GM12801 (cell line): Measurements from ENCODE around the gene ABCG1.

Experiments used
- TF ChIP-seq, protein P1 (sequence below): IDR thresholded peaks from one replicate; pipeline ENCODE4 v1.5.1; 2011; ENCODE audit warnings: control low read depth; ENCODE audit not compliant: insufficient read length; ENCODE audit errors: extremely low read depth

ABCG1 gene

DNA sequence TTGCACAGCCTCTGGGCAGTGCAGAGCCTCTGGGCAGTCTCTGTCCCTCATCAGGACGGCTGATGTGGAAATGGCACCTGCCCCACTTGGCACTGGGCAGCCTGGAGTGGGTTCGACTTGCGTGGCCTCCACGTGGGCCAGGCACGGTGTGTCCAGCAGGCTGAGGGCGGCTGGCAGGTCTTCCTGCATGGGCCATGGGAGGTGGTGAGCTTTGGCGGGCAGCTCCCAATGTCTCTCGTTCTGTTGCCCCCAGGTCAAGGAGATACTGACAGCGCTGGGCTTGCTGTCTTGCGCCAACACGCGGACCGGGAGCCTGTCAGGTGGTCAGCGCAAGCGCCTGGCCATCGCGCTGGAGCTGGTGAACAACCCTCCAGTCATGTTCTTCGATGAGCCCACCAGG is 63.1 kb downstream of the ABCG1 start:
- TF ChIP-seq, protein P1, sequence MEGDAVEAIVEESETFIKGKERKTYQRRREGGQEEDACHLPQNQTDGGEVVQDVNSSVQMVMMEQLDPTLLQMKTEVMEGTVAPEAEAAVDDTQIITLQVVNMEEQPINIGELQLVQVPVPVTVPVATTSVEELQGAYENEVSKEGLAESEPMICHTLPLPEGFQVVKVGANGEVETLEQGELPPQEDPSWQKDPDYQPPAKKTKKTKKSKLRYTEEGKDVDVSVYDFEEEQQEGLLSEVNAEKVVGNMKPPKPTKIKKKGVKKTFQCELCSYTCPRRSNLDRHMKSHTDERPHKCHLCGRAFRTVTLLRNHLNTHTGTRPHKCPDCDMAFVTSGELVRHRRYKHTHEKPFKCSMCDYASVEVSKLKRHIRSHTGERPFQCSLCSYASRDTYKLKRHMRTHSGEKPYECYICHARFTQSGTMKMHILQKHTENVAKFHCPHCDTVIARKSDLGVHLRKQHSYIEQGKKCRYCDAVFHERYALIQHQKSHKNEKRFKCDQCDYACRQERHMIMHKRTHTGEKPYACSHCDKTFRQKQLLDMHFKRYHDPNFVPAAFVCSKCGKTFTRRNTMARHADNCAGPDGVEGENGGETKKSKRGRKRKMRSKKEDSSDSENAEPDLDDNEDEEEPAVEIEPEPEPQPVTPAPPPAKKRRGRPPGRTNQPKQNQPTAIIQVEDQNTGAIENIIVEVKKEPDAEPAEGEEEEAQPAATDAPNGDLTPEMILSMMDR, result no peak

DNA sequence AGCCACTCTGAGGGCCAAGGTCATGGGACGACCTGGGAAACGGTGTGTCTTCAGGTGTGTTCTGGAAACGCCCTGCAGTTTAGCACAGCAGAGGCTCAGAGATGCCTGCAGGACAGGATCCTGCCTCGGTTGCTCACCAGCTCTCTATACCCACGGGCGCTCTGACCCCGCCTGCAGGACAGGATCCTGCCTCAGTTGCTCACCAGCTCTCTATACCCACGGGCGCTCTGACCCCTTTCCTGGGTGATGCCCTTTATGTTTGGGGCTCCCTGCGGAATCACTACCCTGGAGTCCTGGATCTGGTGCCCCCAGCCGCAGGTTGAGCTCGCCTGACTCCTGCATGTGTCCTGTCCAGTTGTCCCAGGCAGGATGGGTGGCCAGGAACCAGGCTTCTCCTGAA is 63.8 kb downstream of the ABCG1 start:
- TF ChIP-seq, protein P1, result no peak

DNA sequence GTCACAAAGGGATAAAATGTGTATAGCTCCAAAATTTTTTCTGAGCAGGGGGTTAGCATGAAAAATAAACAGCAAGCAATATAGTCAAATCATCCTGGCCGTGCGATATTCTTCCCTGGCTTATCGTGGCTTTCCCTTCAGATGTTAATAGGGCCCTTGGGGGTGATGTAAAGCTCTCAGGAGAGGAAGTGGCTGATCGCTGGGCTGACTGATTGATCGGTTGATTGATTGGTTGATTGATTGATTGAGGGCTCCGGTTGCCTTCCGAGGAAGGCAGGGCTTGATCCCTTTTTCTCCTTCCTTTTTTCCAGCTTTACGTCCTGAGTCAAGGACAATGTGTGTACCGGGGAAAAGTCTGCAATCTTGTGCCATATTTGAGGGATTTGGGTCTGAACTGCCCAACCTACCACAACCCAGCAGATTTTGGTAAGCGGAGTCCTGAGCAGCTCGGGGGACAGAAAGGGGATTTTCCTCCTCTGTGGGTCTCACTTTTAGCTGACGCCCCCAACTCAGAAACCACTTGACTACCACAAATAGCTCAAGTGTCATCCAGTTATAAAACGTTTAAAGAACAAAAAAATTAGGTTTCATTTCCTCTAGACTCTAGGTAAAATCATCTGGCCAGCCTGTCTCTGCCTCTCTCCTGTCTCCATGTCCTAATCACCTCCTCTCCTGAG is 66.8 kb downstream of the ABCG1 start:
- TF ChIP-seq, protein P1, result no peak

GRCh38 chr21:42286416-42286815 is 67.5 kb downstream of the ABCG1 start:
- TF ChIP-seq, protein P1, result no peak

DNA sequence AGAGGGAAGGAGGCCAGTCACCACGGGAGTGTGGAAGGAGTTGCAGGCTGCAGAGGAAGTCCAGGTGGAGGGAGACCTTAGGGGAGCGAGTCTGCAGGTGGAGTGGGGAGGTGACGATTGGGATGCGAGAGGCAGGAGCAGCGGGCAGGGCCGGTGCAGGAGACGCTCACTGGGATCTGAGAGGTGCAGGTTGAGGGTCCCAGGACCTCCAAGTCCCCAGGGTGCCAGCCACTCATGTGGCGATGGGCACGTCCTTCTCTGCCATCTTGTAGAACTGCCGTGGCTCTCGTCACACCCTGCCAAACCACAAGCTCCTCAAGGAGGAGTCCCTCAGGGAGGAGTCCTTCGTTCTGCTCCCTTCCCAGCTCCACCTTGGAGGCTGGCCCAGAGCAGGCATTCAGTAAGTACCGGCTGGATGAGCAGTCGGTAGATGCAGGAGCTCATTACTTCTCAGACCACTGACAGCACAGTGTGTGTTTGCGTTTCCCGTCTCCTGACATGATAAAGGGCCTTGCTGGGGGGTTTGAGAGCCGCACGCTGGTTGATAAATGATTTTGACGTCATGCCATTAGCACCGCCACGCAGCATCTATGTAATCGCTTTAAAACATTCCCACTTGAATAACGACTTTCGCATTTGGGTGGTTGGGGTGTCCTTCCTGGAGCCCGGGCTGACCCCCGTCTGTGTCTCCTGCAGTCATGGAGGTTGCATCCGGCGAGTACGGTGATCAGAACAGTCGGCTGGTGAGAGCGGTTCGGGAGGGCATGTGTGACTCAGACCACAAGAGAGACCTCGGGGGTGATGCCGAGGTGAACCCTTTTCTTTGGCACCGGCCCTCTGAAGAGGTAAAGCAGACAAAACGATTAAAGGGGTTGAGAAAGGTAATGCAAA is 68.5 kb downstream of the ABCG1 start:
- TF ChIP-seq, protein P1, result no peak

GRCh38 chr21:42288962-42289361 is 70.0 kb downstream of the ABCG1 start:
- TF ChIP-seq, protein P1, result no peak

DNA sequence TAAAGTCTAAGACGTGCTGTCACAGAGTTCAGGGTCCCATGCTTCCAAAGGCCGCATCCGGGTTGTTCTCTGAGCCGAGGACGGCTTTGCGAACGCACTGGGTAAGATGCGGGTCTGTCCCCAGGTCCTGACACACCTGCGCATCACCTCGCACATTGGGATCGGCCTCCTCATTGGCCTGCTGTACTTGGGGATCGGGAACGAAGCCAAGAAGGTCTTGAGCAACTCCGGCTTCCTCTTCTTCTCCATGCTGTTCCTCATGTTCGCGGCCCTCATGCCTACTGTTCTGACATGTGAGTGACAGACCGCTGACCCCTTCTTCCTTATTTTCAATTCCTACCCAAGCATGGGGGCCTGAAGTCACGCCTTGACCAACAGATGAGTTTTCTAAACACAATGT is 71.0 kb downstream of the ABCG1 start:
- TF ChIP-seq, protein P1, result no peak
